GM12872 (cell line): ENCODE measurements around the gene KRT83.

Experiments used
- CTCF ChIP-seq: IDR thresholded peaks from 3 replicates; pipeline ENCODE4 v1.5.1; 2011; ENCODE audit warnings: low read depth, mild to moderate bottlenecking, low read length, moderate library complexity; ENCODE audit not compliant: insufficient read depth

Gene KRT83

GRCh38 chr12:52335598-52336262, 14.5 kb upstream of the KRT83 start:
- TF ChIP-seq CTCF, result no peak

- TF ChIP-seq CTCF, result no peak
Measured at GRCh38 chr12:52334185-52334584, 13.0 kb upstream of the KRT83 start.

GRCh38 chr12:52333321-52333720, 12.1 kb upstream of the KRT83 start:
- no peak for TF ChIP-seq CTCF

GRCh38 chr12:52332381-52332780, 11.2 kb upstream of the KRT83 start:
- TF ChIP-seq CTCF, result no peak

- TF ChIP-seq CTCF, result no peak
Measured at GRCh38 chr12:52331833-52332232, 10.6 kb upstream of the KRT83 start.

GRCh38 chr12:52331039-52331438, 9.8 kb upstream of the KRT83 start:
- no peak for TF ChIP-seq CTCF

- TF ChIP-seq CTCF, result no peak
Measured at GRCh38 chr12:52327830-52328500, 6.8 kb upstream of the KRT83 start.
